HepG2 (cell line): ENCODE data around the gene AKIRIN1. TPM values are rescaled to one million over a fixed set of nuclear protein-coding genes. Genes with fewer than 3 reads are reported as not detected.
A peak's percentile ranks its signal among the peaks of the same experiment; 100 is the strongest.

Experiments
- CREB1 ChIP-seq, 2 experiments: fragments of 450-650 bp in 1 of 2; IDR thresholded peaks; 2 replicates each; pipeline ENCODE4 v1.6.1; 2016 to 2017; ENCODE audit warnings: control low read depth in 1 of 2, mild to moderate bottlenecking in 1 of 2, missing compliant biosample characterization in 1 of 2, missing genetic modification characterization in 1 of 2
- CREBL2 ChIP-seq: sonication (generic); formaldehyde crosslinking; IDR thresholded peaks from 2 replicates; pipeline ENCODE4 v1.8.1; 2023; ENCODE audit warnings: missing genetic modification reagents, mild to moderate bottlenecking, borderline replicate concordance
- ETS1 ChIP-seq: sonication (generic); formaldehyde crosslinking; IDR thresholded peaks from 2 replicates; pipeline ENCODE4 v1.4.0; 2020; ENCODE audit warnings: missing genetic modification reagents
- NCOA1 ChIP-seq: sonication (generic); formaldehyde crosslinking; IDR thresholded peaks from 2 replicates; pipeline ENCODE4 v1.9.0; 2021; ENCODE audit warnings: missing genetic modification reagents
- PHB2 ChIP-seq: fragments of 450-650 bp; IDR thresholded peaks from 2 replicates; pipeline ENCODE4 v1.6.1; 2018; ENCODE audit not compliant: partially characterized antibody
- REST ChIP-seq, 2 experiments: IDR thresholded peaks; 2 replicates each; pipeline ENCODE4 v1.6.1; 2011 to 2012; ENCODE audit warnings: low read length in 2 of 2, borderline replicate concordance in 1 of 2, low read depth in 1 of 2, mild to moderate bottlenecking in 1 of 2, moderate library complexity in 1 of 2
- RFX3 ChIP-seq: IDR thresholded peaks from 2 replicates; pipeline ENCODE4 v1.6.1; 2016; ENCODE audit warnings: missing biosample characterization, missing genetic modification reagents
- RFX5 ChIP-seq: IDR thresholded peaks from 2 replicates; pipeline ENCODE4 v1.6.1; 2011; ENCODE audit warnings: low read depth, low read length, improper control_type of control experiment
- STAT5B ChIP-seq: sonication (generic); formaldehyde crosslinking; IDR thresholded peaks from 2 replicates; pipeline ENCODE4 v1.4.0; 2020; ENCODE audit warnings: missing genetic modification reagents
- TCF7 ChIP-seq: sonication (generic); IDR thresholded peaks from 2 replicates; pipeline ENCODE4 v1.6.1; 2016; ENCODE audit warnings: antibody characterized with exemption, low read depth
- ZBTB4 ChIP-seq: sonication (generic); formaldehyde crosslinking; IDR thresholded peaks from 2 replicates; pipeline ENCODE4 v1.4.0; 2020; ENCODE audit warnings: missing genetic modification reagents, mild to moderate bottlenecking, borderline replicate concordance
- ZNF143 ChIP-seq: sonication (generic); formaldehyde crosslinking; IDR thresholded peaks from 2 replicates; pipeline ENCODE4 v1.4.0; 2020; ENCODE audit warnings: missing genetic modification reagents
- ZNF253 ChIP-seq: sonication (generic); formaldehyde crosslinking; IDR thresholded peaks from 2 replicates; pipeline ENCODE4 v1.8.0; 2022; ENCODE audit warnings: mild to moderate bottlenecking, missing genetic modification reagents, borderline replicate concordance
- ZNF512 ChIP-seq: sonication (generic); formaldehyde crosslinking; IDR thresholded peaks from 2 replicates; pipeline ENCODE4 v1.4.0; 2020; ENCODE audit warnings: mild to moderate bottlenecking, missing genetic modification reagents
- ZNF704 ChIP-seq: sonication (generic); formaldehyde crosslinking; IDR thresholded peaks from 2 replicates; pipeline ENCODE4 v1.8.1; 2023; ENCODE audit warnings: mild to moderate bottlenecking, inconsistent platforms, moderate library complexity, missing genetic modification reagents, borderline replicate concordance
- ZNF841 ChIP-seq: sonication (generic); formaldehyde crosslinking; IDR thresholded peaks from 2 replicates; pipeline ENCODE4 v1.8.1; 2023; ENCODE audit warnings: missing genetic modification reagents, borderline replicate concordance
- polyA plus RNA-seq, 8 experiments: library from polyadenylated mRNA; depleted of rRNA in 3 of 8; stranded (reverse) in 7 of 8; unstranded in 1 of 8; fragments of >200 nt; fragmentation: Illumina TruSeq in 4 of 8; extraction: Trizol in 4 of 8; gene quantifications; 2 replicates each; pipeline versions ENCODE4 v1.2.1 to v1.2.3, GENCODE V29; 2011 to 2016; ENCODE audit warnings: low read depth in 4 of 8, missing spikeins in 1 of 8, mixed read lengths in 1 of 8; ENCODE audit not compliant: insufficient read depth in 1 of 8
- total RNA-seq, 5 experiments: library from RNA; depleted of rRNA; stranded (reverse); fragments of >200 nt; fragmentation: Illumina TruSeq; extraction: Trizol; gene quantifications; 2 replicates each; pipeline ENCODE4 v1.2.3, GENCODE V29; 2016; ENCODE audit warnings: low read depth in 1 of 5

The AKIRIN1 gene
- total and polyA plus RNA-seq, 2 of the 13 experiments (the other 11 are each of a cell fraction or from before 2014, with no cell fraction given): 123 to 157 TPM

- TF ChIP-seq REST (IDR thresholded peaks at IDR 0.05; ENCODE audit: borderline replicate concordance in 1 of 2, low read depth in 1 of 2, low read length in 2 of 2): peak in 1 of 2 experiments; percentile 61; a peak in 1 of 4 replicates
- TF ChIP-seq RFX5: peak; percentile 76
- TF ChIP-seq STAT5B: no peak
- TF ChIP-seq ETS1 (CRISPR knock-in tag): peak; percentile 25; the same call in 1 of the 2 replicates
- TF ChIP-seq CREB1 (IDR thresholded peaks at IDR 0.05): peak; percentile 100
- TF ChIP-seq CREB1 (CRISPR knock-in tag; IDR thresholded peaks at IDR 0.05): peak; percentile 94
- TF ChIP-seq NCOA1 (CRISPR knock-in tag): no peak
- no peak for TF ChIP-seq ZNF143
- TF ChIP-seq ZNF704: 0 out of 2 replicates have a peak, but pooled peaks have one; percentile 65
- TF ChIP-seq ZNF512: no peak
- TF ChIP-seq TCF7: 0 out of 2 replicates have a peak, but pooled peaks have one; percentile 5
- TF ChIP-seq ZNF841 (CRISPR knock-in tag): no peak
- no peak for TF ChIP-seq ZNF253
- TF ChIP-seq CREBL2: no peak
- TF ChIP-seq ZBTB4 (CRISPR knock-in tag): no peak; the same call in 1 of the 2 replicates
- TF ChIP-seq PHB2: no peak
- TF ChIP-seq RFX3 (CRISPR knock-in tag): peak; percentile 54
These were observed at the start of gene AKIRIN1 (continued) for GRCh38 chr1:38990738-38991637.
